ENCODE data around the gene HDAC4.

The HDAC4 gene

GRCh38 chr2:239148495-239149200 is 252.2 kb downstream of the HDAC4 start:
- DNase-seq (ENCODE audit: low read depth in 1 of 2, low spot score in 1 of 2) = no peak

- no peak for DNase-seq (ENCODE audit: low read depth in 1 of 2, low spot score in 1 of 2)
These were observed 253.4 kb downstream of the HDAC4 start for GRCh38 chr2:239147376-239147775.

- DNase-seq (ENCODE audit: low read depth in 1 of 2, low spot score in 1 of 2) = no peak
These were observed 254.1 kb downstream of the HDAC4 start for GRCh38 chr2:239146741-239147181.

- no peak for DNase-seq (ENCODE audit: low read depth in 1 of 2, low spot score in 1 of 2)
These were observed 254.7 kb downstream of the HDAC4 start for GRCh38 chr2:239146011-239146641.

GRCh38 chr2:239145601-239146000 is 255.2 kb downstream of the HDAC4 start:
- DNase-seq (ENCODE audit: low read depth in 1 of 2, low spot score in 1 of 2) = no peak

- DNase-seq (ENCODE audit: low read depth in 1 of 2, low spot score in 1 of 2) = no peak
These were observed 255.7 kb downstream of the HDAC4 start for GRCh38 chr2:239145106-239145505.

- DNase-seq (ENCODE audit: low read depth in 1 of 2, low spot score in 1 of 2) = no peak
These were observed 256.2 kb downstream of the HDAC4 start for GRCh38 chr2:239144713-239144999.

- DNase-seq (ENCODE audit: low read depth in 1 of 2, low spot score in 1 of 2) = no peak
These were observed 256.7 kb downstream of the HDAC4 start for GRCh38 chr2:239143858-239144712.

GRCh38 chr2:239142806-239143205 is 258.0 kb downstream of the HDAC4 start:
- DNase-seq (ENCODE audit: low read depth in 1 of 2, low spot score in 1 of 2) = no peak

GRCh38 chr2:239142296-239142695 is 258.5 kb downstream of the HDAC4 start:
- DNase-seq (ENCODE audit: low read depth in 1 of 2, low spot score in 1 of 2) = no peak

GRCh38 chr2:239141021-239141760 is 259.6 kb downstream of the HDAC4 start:
- DNase-seq (ENCODE audit: low read depth in 1 of 2, low spot score in 1 of 2) = no peak

GRCh38 chr2:239140346-239141020 is 260.3 kb downstream of the HDAC4 start:
- DNase-seq (ENCODE audit: low read depth in 1 of 2, low spot score in 1 of 2) = no peak

GRCh38 chr2:239139566-239139965 is 261.3 kb downstream of the HDAC4 start:
- DNase-seq (ENCODE audit: low read depth in 1 of 2, low spot score in 1 of 2) = no peak

- DNase-seq (ENCODE audit: low read depth in 1 of 2, low spot score in 1 of 2) = no peak
These were observed 261.7 kb downstream of the HDAC4 start for GRCh38 chr2:239139101-239139500.

- DNase-seq (ENCODE audit: low read depth in 1 of 2, low spot score in 1 of 2) = no peak
These were observed 262.2 kb downstream of the HDAC4 start for GRCh38 chr2:239138610-239139009.

- DNase-seq (ENCODE audit: low read depth in 1 of 2, low spot score in 1 of 2) = no peak
These were observed 262.9 kb downstream of the HDAC4 start for GRCh38 chr2:239137898-239138283.

- no peak for DNase-seq (ENCODE audit: low read depth in 1 of 2, low spot score in 1 of 2)
These were observed 263.5 kb downstream of the HDAC4 start for GRCh38 chr2:239137165-239137897.

- DNase-seq (ENCODE audit: low read depth in 1 of 2, low spot score in 1 of 2) = no peak
These were observed 264.1 kb downstream of the HDAC4 start for GRCh38 chr2:239136762-239137161.

- no peak for DNase-seq (ENCODE audit: low read depth in 1 of 2, low spot score in 1 of 2)
These were observed 264.6 kb downstream of the HDAC4 start for GRCh38 chr2:239136203-239136602.

GRCh38 chr2:239135531-239135930 is 265.3 kb downstream of the HDAC4 start:
- DNase-seq (ENCODE audit: low read depth in 1 of 2, low spot score in 1 of 2) = no peak

All from activated T-helper 1 cell treated with anti-CD3 and anti-CD28 coated beads, Interleukin-2, amount 50 U/mL, for 16 hours (primary cell).